Gastrocnemius medialis (tissue), 4 donors: ENCODE measurements around the gene ZNF813.

Experiments used
- CTCF ChIP-seq, 5 experiments: fragments of 450-650 bp in 3 of 5; fragments of 200-600 bp in 2 of 5; sonication (generic) in 2 of 5; IDR thresholded peaks in 4 of 5; conservative IDR thresholded peaks in 1 of 5; 1 replicate in 4 of 5; 2 replicates in 1 of 5; pipeline ENCODE4 v1.5.1; 2016 to 2019; ENCODE audit warnings: antibody characterized with exemption in 5 of 5, mild to moderate bottlenecking in 3 of 5, moderate library complexity in 3 of 5
- POLR2A ChIP-seq, 2 donors: fragments of 450-650 bp; IDR thresholded peaks; one replicate each; pipeline ENCODE4 v1.6.1; 2017; ENCODE audit warnings: antibody characterized with exemption in 2 of 2, mild to moderate bottlenecking in 2 of 2, moderate library complexity in 2 of 2

- no peak for TF ChIP-seq CTCF (IDR thresholded peaks at IDR 0.05 in 4 of 5, conservative IDR thresholded peaks at IDR 0.05 in 1 of 5)
- TF ChIP-seq POLR2A (IDR thresholded peaks at IDR 0.05) = no peak
These were observed 17.8 kb downstream of the ZNF813 start for GRCh38 chr19:53485046-53486004.
